ENCODE results near the gene CD58.

CD58 gene

GRCh38 chr1:116578581-116578980 is 7.8 kb upstream of the CD58 start:
- TF ChIP-seq POLR2AphosphoS5 (IDR thresholded peaks at IDR 0.05; ENCODE audit: low read depth, low read length) (no peak), FOXP2 (optimal IDR thresholded peaks at IDR 0.05; ENCODE audit: borderline replicate concordance, extremely low read depth, extremely low read length, insufficient read depth) (no peak), SIN3A (IDR thresholded peaks at IDR 0.05; ENCODE audit: borderline replicate concordance, insufficient read depth, low read length) (no peak), TAF1 (IDR thresholded peaks at IDR 0.05; ENCODE audit: borderline replicate concordance, insufficient read depth, low read length) (no peak)
- TF ChIP-seq, protein P1, sequence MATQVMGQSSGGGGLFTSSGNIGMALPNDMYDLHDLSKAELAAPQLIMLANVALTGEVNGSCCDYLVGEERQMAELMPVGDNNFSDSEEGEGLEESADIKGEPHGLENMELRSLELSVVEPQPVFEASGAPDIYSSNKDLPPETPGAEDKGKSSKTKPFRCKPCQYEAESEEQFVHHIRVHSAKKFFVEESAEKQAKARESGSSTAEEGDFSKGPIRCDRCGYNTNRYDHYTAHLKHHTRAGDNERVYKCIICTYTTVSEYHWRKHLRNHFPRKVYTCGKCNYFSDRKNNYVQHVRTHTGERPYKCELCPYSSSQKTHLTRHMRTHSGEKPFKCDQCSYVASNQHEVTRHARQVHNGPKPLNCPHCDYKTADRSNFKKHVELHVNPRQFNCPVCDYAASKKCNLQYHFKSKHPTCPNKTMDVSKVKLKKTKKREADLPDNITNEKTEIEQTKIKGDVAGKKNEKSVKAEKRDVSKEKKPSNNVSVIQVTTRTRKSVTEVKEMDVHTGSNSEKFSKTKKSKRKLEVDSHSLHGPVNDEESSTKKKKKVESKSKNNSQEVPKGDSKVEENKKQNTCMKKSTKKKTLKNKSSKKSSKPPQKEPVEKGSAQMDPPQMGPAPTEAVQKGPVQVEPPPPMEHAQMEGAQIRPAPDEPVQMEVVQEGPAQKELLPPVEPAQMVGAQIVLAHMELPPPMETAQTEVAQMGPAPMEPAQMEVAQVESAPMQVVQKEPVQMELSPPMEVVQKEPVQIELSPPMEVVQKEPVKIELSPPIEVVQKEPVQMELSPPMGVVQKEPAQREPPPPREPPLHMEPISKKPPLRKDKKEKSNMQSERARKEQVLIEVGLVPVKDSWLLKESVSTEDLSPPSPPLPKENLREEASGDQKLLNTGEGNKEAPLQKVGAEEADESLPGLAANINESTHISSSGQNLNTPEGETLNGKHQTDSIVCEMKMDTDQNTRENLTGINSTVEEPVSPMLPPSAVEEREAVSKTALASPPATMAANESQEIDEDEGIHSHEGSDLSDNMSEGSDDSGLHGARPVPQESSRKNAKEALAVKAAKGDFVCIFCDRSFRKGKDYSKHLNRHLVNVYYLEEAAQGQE (IDR thresholded peaks at IDR 0.05; ENCODE audit: insufficient read depth in 1 of 2, low read depth in 2 of 2, low read length in 2 of 2), result no peak

DNA sequence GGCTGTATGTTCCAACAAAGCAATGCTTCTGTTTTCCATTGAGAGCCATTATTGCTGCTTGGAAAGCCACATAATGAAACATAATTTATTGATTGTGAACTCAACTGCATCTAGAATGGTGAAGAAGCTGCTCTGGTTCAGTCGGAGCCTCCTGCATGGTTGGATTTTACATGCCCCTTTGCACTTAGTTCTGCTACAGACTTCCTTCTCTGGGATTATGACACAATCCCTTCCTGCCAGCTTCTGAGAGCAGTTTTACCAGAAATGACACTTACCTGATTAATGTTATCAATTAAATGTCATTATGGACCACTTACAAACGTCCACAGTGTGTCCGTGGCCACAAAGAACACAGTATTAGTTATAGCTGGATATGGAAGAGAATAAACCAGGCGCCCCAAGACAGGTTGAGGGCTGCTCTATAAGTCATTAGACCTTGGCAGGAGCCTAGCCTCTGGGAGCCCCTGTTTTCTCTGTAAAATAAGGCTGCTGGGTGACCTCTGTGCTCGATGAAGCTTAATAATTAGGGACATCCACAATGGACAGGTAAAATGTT is 7.0 kb upstream of the CD58 start:
- no peak for TF ChIP-seq TAF1 (IDR thresholded peaks at IDR 0.05; ENCODE audit: borderline replicate concordance, insufficient read depth, low read length)
- TF ChIP-seq, protein P1 (IDR thresholded peaks at IDR 0.05; ENCODE audit: insufficient read depth in 1 of 2, low read depth in 2 of 2, low read length in 2 of 2), result no peak
- no peak for TF ChIP-seq POLR2AphosphoS5 (IDR thresholded peaks at IDR 0.05; ENCODE audit: low read depth, low read length)
- no peak for TF ChIP-seq FOXP2 (optimal IDR thresholded peaks at IDR 0.05; ENCODE audit: borderline replicate concordance, extremely low read depth, extremely low read length, insufficient read depth)

GRCh38 chr1:116574581-116575291 is 3.9 kb upstream of the CD58 start:
- TF ChIP-seq POLR2AphosphoS5 (IDR thresholded peaks at IDR 0.05; ENCODE audit: low read depth, low read length) (no peak), SIN3A (IDR thresholded peaks at IDR 0.05; ENCODE audit: borderline replicate concordance, insufficient read depth, low read length) (no peak), TAF1 (IDR thresholded peaks at IDR 0.05; ENCODE audit: borderline replicate concordance, insufficient read depth, low read length) (no peak), FOXP2 (optimal IDR thresholded peaks at IDR 0.05; ENCODE audit: borderline replicate concordance, extremely low read depth, extremely low read length, insufficient read depth) (no peak)
- TF ChIP-seq, protein P1 (IDR thresholded peaks at IDR 0.05; ENCODE audit: insufficient read depth in 1 of 2, low read depth in 2 of 2, low read length in 2 of 2), result no peak

DNA sequence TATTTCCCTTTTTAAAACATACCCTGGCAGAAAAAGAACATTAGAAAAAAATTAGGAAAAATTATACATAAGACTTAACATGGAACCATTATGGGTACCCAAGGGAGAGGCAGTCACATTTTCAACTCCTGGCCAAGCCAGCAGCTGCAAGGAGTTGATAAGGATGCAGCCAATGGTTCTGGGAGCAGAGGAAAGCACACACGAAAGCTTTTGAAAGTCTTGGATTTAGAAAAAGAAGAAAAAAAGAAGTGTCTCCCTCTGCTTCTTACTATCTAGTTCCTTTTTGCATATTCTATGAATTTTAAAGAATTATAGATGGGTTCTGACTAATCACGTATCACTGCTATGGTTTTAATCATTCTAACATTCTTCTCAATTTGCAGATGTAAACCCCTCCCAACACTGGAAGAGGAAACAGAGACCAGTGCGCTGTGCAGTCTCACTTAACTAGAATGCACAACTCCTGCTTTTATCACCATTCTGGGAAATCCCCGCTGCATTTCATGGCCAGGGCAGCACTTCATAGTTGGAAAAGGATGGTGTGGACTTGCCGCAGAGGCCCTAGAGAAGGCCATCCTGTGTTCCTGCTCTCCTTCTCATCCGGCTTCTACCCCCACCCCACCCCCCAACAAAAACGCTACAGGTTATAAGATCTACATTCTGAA is 2.7 kb upstream of the CD58 start:
- TF ChIP-seq POLR2AphosphoS5 (IDR thresholded peaks at IDR 0.05; ENCODE audit: low read depth, low read length), result no peak
- TF ChIP-seq, protein P1 (IDR thresholded peaks at IDR 0.05; ENCODE audit: insufficient read depth in 1 of 2, low read depth in 2 of 2, low read length in 2 of 2), result no peak
- no peak for TF ChIP-seq FOXP2 (optimal IDR thresholded peaks at IDR 0.05; ENCODE audit: borderline replicate concordance, extremely low read depth, extremely low read length, insufficient read depth)
- TF ChIP-seq TAF1 (IDR thresholded peaks at IDR 0.05; ENCODE audit: borderline replicate concordance, insufficient read depth, low read length), result no peak
- TF ChIP-seq SIN3A (IDR thresholded peaks at IDR 0.05; ENCODE audit: borderline replicate concordance, insufficient read depth, low read length), result no peak
